Natural killer cell (primary cell): ENCODE data around the gene ZNF202. TPM values are rescaled to one million over a fixed set of nuclear protein-coding genes. Genes with fewer than 3 reads are reported as not detected.

Experiments
- ATAC-seq, 3 donors: fragments of 150-1000 bp in 2 of 3; fragments of 200-7000 bp in 1 of 3; cut with Tn5 transposase; 1 replicate in 1 of 3; 2 replicates in 2 of 3; pipeline ENCODE4 v1.10.0; 2021; ENCODE audit warnings: mild to moderate bottlenecking in 2 of 3, moderate library complexity in 2 of 3
- DNase-seq, 2 donors: peaks; one replicate each; pipeline versions ENCODE4 v3.0.0 to v3.0.0-alpha.2; 2013 to 2021; ENCODE audit warnings: mixed read lengths in 1 of 2
- H3K27ac ChIP-seq: one replicate; pipeline ENCODE4 v1.5.1; 2013; ENCODE audit warnings: mild to moderate bottlenecking, low read length
- H3K27me3 ChIP-seq: one replicate; pipeline ENCODE4 v1.6.1; 2013; ENCODE audit warnings: low read length; ENCODE audit not compliant: control insufficient read depth, insufficient read depth
- H3K36me3 ChIP-seq: one replicate; pipeline ENCODE4 v1.6.1; 2013; ENCODE audit warnings: low read length; ENCODE audit not compliant: control insufficient read depth, insufficient read depth
- H3K4me1 ChIP-seq: one replicate; pipeline ENCODE4 v1.6.1; 2013; ENCODE audit warnings: low read length; ENCODE audit not compliant: control insufficient read depth, insufficient read depth
- H3K4me3 ChIP-seq: one replicate; pipeline ENCODE4 v1.5.1; 2013; ENCODE audit warnings: low read length
- H3K9me3 ChIP-seq: one replicate; pipeline ENCODE4 v1.6.1; 2013; ENCODE audit warnings: low read length; ENCODE audit not compliant: control insufficient read depth, insufficient read depth
- H3K27ac Mint-ChIP-seq, 2 donors: one replicate each; pipeline ENCODE4 v1.8.0; 2022; ENCODE audit warnings: mild to moderate bottlenecking in 2 of 2, mixed read lengths in 2 of 2, moderate library complexity in 1 of 2
- H3K27me3 Mint-ChIP-seq, 2 donors: one replicate each; pipeline ENCODE4 v1.8.0; 2022; ENCODE audit warnings: low read depth in 2 of 2, mixed read lengths in 2 of 2
- H3K36me3 Mint-ChIP-seq: one replicate; pipeline ENCODE4 v1.8.0; 2022; ENCODE audit warnings: mixed read lengths
- H3K4me1 Mint-ChIP-seq, 2 donors: one replicate each; pipeline ENCODE4 v1.8.0; 2022; ENCODE audit warnings: mixed read lengths in 2 of 2
- H3K4me3 Mint-ChIP-seq: one replicate; pipeline ENCODE4 v1.8.0; 2022; ENCODE audit warnings: mild to moderate bottlenecking, moderate library complexity, mixed read lengths
- H3K9me3 Mint-ChIP-seq, 2 donors: one replicate each; pipeline ENCODE4 v1.8.0; 2022; ENCODE audit warnings: mixed read lengths in 2 of 2
- WGBS: methylation state at CpG from one replicate; pipeline ENCODE4 v1.1.7; 2013; ENCODE audit warnings: missing lambda C conversion rate; ENCODE audit not compliant: insufficient coverage; 5-methylcytosine and 5-hydroxymethylcytosine counted together
- intact Hi-C: fragments of 100-400 bp; cut with micrococcal nuclease; formaldehyde crosslinking; loops from one replicate; pipeline ENCODE4 v1.14.2; 2022
- total RNA-seq, 4 donors: library from RNA; stranded (reverse); fragments of 120-200 nt in 1 of 4; gene quantifications; one replicate each; pipeline versions ENCODE4 v1.2.3 to v1.2.4, GENCODE V29; 2013 to 2022
- TF ChIP-seq, protein P1 (sequence below): fragments of 200-600 bp; IDR thresholded peaks from one replicate; pipeline ENCODE4 v1.8.0; 2022; ENCODE audit warnings: antibody characterized with exemption

The ZNF202 gene
- total RNA-seq, 3 donors from 2014 or later (not counting 1 experiment from before 2014, with no cell fraction given), result 6.8 to 12.6 (median 10.7) TPM

DNA sequence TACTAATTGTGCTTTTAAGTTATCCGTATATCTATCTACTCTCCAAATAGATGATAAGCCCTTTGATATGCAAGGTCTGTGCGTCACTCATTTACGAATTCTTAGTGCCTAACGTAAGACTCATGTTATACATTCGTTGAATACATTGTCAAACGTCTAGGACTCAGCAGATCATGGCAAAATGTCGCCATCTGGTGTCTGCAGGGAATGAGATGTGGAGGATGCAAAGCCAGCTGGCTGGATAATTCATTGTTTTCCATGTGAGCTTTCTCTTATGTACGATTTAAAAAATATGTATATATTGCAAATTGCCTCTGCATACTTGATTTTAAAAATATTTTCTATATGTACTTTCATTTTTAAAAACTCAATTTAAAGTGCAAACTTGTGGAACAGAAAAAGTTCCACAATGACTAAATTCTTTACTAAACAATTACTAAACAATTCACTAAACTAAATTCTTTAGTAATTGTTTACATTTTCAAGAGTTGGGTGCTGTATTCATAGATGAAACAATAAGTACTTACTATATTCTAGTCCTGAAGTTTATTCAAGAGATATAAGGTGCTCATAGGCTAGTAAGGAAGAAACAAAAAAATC lies 33.8 kb downstream of the ZNF202 start:
- no peaks in the 10 kb centered on the region for H3K27me3 ChIP-seq
- H3K4me1 Mint-ChIP-seq, result no peaks in the 10 kb centered on the region
- DNase-seq (peak in 1 of 2 donors; percentile 79), ATAC-seq (peak in 1 of 3 donors; percentile 51)
- 12% methylated on average over 7 of the region's 8 CpGs for WGBS
- H3K27me3 Mint-ChIP-seq, result peaks cover 0 to 8% of the 10 kb centered on the region in 2 donors
- H3K36me3 Mint-ChIP-seq, result no peaks in the 10 kb centered on the region
- no peaks in the 10 kb centered on the region for H3K4me1 ChIP-seq
- no peaks in the 10 kb centered on the region for H3K36me3 ChIP-seq
- H3K9me3 ChIP-seq, result no peaks in the 10 kb centered on the region
- no peaks in the 10 kb centered on the region for H3K9me3 Mint-ChIP-seq
- TF ChIP-seq, protein P1, sequence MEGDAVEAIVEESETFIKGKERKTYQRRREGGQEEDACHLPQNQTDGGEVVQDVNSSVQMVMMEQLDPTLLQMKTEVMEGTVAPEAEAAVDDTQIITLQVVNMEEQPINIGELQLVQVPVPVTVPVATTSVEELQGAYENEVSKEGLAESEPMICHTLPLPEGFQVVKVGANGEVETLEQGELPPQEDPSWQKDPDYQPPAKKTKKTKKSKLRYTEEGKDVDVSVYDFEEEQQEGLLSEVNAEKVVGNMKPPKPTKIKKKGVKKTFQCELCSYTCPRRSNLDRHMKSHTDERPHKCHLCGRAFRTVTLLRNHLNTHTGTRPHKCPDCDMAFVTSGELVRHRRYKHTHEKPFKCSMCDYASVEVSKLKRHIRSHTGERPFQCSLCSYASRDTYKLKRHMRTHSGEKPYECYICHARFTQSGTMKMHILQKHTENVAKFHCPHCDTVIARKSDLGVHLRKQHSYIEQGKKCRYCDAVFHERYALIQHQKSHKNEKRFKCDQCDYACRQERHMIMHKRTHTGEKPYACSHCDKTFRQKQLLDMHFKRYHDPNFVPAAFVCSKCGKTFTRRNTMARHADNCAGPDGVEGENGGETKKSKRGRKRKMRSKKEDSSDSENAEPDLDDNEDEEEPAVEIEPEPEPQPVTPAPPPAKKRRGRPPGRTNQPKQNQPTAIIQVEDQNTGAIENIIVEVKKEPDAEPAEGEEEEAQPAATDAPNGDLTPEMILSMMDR, result peak; percentile 53
- no peak overlapping the region for H3K4me3 ChIP-seq
- H3K4me3 Mint-ChIP-seq, result no peak overlapping the region
- H3K27ac ChIP-seq, result no peak overlapping the region
- intact Hi-C loops, result loop anchor here (1.0 to 2.0 kb wide), 2 partner anchors 66 to 127 kb away; no protein-coding TSS in a partner anchor
- no peak overlapping the region for H3K27ac Mint-ChIP-seq

DNA sequence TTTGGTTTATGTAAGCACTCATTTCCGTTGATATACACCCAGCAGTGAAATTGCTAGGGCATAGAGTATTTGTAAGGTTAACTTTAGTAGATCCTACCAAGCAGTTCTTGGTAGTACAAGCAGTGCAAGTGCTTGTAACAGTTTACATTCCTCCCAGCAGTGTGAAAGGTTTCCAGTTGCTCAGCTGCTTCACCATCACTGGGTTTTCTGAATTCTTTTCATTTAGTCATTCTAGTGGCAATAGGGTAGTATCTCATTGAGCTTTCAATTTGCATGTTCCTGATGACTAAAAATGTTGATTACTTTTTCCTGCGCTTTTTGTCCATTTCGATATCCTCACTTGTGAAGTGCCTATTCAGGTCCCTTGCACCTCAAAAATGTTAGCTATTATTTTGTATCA lies 34.3 kb downstream of the ZNF202 start:
- ATAC-seq (no peak), DNase-seq (no peak)
- Histone ChIP-seq H3K4me1 (no peaks in the 10 kb centered on the region), H3K27ac (no peak overlapping the region), H3K4me3 (no peak overlapping the region), H3K36me3 (no peaks in the 10 kb centered on the region), H3K9me3 (no peaks in the 10 kb centered on the region), H3K27me3 (no peaks in the 10 kb centered on the region)
- Mint-ChIP-seq H3K9me3 (no peaks in the 10 kb centered on the region), H3K4me1 (no peaks in the 10 kb centered on the region), H3K4me3 (no peak overlapping the region), H3K27me3 (peaks cover 0 to 12% of the 10 kb centered on the region in 2 donors), H3K27ac (no peak overlapping the region), H3K36me3 (no peaks in the 10 kb centered on the region)
- WGBS, result 96% methylated on average over 3 of the region's 3 CpGs
- intact Hi-C loops, result loop anchor here (1.0 to 2.0 kb wide), 2 partner anchors 66 to 126 kb away; no protein-coding TSS in a partner anchor
- TF ChIP-seq, protein P1, result no peak

DNA sequence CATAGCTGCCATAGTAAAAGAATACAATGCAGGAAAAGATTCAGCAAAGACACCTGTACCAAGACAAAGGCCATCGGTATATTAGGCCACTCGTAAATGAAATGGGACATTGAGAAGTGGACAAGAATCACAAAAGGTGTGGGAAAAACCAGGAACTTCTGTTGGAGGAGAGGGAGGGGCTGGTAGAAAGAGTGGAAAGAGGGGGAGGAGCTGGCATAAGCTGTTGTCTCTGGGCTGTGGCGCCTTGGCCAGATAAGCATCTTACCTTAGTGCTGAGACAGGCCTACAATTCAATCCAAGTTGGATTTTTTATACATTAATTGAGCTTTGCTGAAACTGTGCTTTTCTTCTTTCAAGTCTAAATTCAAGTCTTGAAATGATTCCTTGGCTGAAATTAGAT lies 37.1 kb downstream of the ZNF202 start:
- 87% methylated on average over 3 of the region's 3 CpGs for WGBS
- TF ChIP-seq, protein P1, result no peak
- ATAC-seq, result no peak
- H3K36me3 ChIP-seq, result no peaks in the 10 kb centered on the region
- Mint-ChIP-seq H3K4me3 (no peak overlapping the region), H3K36me3 (no peaks in the 10 kb centered on the region), H3K27me3 (peaks cover 0 to 6% of the 10 kb centered on the region in 2 donors), H3K4me1 (no peaks in the 10 kb centered on the region), H3K27ac (no peak overlapping the region), H3K9me3 (no peaks in the 10 kb centered on the region)
- H3K27ac ChIP-seq, result no peak overlapping the region
- intact Hi-C loops, result no loop called here
- H3K4me3 ChIP-seq, result no peak overlapping the region
- no peaks in the 10 kb centered on the region for H3K27me3 ChIP-seq
- no peaks in the 10 kb centered on the region for H3K4me1 ChIP-seq
- no peak for DNase-seq
- no peaks in the 10 kb centered on the region for H3K9me3 ChIP-seq

DNA sequence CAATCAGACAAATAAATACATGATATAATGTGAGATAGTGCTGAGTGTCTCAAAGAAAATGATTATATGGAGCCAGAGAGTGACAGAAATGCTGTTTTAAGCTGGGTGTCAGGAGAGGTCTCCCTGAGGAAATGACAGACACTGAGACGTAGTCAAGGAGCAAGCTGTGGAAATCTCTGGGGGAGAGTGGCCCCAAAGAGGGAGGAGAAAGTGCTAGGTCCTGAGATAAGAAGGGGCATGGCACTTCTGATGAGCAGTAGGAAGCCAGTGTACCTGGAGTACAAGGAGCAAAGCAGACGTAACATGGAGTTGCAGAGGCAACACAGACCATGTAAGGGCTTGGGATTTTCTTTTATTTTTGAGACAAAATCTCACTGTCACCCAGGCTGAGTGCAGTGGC lies 38.8 kb downstream of the ZNF202 start:
- DNase-seq (no peak), ATAC-seq (no peak)
- Histone ChIP-seq H3K4me3 (no peak overlapping the region), H3K4me1 (no peaks in the 10 kb centered on the region), H3K36me3 (no peaks in the 10 kb centered on the region), H3K9me3 (no peaks in the 10 kb centered on the region), H3K27me3 (no peaks in the 10 kb centered on the region), H3K27ac (no peak overlapping the region)
- WGBS, result 78% methylated on average over 2 of the region's 2 CpGs
- Mint-ChIP-seq H3K36me3 (no peaks in the 10 kb centered on the region), H3K4me3 (no peak overlapping the region), H3K4me1 (no peaks in the 10 kb centered on the region), H3K9me3 (no peaks in the 10 kb centered on the region), H3K27ac (no peak overlapping the region), H3K27me3 (peaks cover 4 to 6% of the 10 kb centered on the region in 2 donors)
- TF ChIP-seq, protein P1, result no peak
- intact Hi-C loops, result no loop called here
